Transverse colon (tissue), 4 donors: ENCODE data around the gene MYOC.

Experiments used
- CTCF ChIP-seq, 5 experiments: fragments of 200-600 bp in 3 of 5; fragments of 450-650 bp in 2 of 5; sonication (generic) in 3 of 5; IDR thresholded peaks; 1 replicate in 2 of 5; 2 replicates in 3 of 5; pipeline ENCODE4 v1.5.1; 2016 to 2017; ENCODE audit warnings: antibody characterized with exemption in 5 of 5, inconsistent platforms in 3 of 5, mild to moderate bottlenecking in 2 of 5, moderate library complexity in 1 of 5
- POLR2AphosphoS5 ChIP-seq, 3 donors: sonication (generic); formaldehyde crosslinking; IDR thresholded peaks; one replicate each; pipeline ENCODE4 v1.6.1; 2016; ENCODE audit warnings: antibody characterized with exemption in 3 of 3

- no peak for TF ChIP-seq POLR2AphosphoS5 (IDR thresholded peaks at IDR 0.05)
- TF ChIP-seq CTCF (IDR thresholded peaks at IDR 0.05), result no peak
Measured at GRCh38 chr1:171590022-171590421, 62.5 kb downstream of the MYOC start.
